ENCODE data around the gene OR6V1. TPM values are rescaled to one million over a fixed set of nuclear protein-coding genes. Genes with fewer than 3 reads are reported as not detected.

The OR6V1 gene
- total RNA-seq, 1 experiment from 2014 or later, result not detected

DNA sequence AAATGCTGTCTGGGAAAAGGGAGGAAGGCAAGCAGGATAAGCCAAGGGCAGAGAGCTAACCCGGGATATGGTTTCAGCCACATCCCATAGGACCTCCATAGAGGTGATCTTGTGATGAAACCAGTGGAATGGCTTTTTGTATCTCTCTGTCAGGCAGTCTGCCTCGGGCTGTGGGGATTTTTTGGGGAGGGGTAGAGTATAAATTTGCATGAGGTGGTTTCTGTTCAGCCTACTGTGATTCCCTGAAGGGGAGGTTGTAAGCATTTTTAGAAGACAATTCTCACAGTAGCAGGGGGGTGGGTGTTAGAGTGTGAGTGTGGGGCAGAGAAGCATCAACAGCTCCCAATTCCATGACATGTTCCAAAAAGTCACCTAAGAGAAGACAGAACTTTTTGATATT lies 37.1 kb upstream of the OR6V1 start:
- no peak for DNase-seq (ENCODE audit: low spot score)
- H3K36me3 ChIP-seq (ENCODE audit: insufficient read depth, low read length, poor library complexity, severe bottlenecking), result no peaks in the 10 kb centered on the region
- H3K27me3 ChIP-seq (replicated peaks; ENCODE audit: insufficient read depth, low read depth, low read length, poor library complexity), result peaks cover 3% of the 10 kb centered on the region
- TF ChIP-seq EZH2 (IDR thresholded peaks at IDR 0.05; ENCODE audit: borderline replicate concordance, low read depth, low read length, poor library complexity, severe bottlenecking), result no peak
- TF ChIP-seq, protein P1, sequence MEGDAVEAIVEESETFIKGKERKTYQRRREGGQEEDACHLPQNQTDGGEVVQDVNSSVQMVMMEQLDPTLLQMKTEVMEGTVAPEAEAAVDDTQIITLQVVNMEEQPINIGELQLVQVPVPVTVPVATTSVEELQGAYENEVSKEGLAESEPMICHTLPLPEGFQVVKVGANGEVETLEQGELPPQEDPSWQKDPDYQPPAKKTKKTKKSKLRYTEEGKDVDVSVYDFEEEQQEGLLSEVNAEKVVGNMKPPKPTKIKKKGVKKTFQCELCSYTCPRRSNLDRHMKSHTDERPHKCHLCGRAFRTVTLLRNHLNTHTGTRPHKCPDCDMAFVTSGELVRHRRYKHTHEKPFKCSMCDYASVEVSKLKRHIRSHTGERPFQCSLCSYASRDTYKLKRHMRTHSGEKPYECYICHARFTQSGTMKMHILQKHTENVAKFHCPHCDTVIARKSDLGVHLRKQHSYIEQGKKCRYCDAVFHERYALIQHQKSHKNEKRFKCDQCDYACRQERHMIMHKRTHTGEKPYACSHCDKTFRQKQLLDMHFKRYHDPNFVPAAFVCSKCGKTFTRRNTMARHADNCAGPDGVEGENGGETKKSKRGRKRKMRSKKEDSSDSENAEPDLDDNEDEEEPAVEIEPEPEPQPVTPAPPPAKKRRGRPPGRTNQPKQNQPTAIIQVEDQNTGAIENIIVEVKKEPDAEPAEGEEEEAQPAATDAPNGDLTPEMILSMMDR (conservative IDR thresholded peaks at IDR 0.05; ENCODE audit: low read depth, low read length), result no peak
- CTCF ChIA-PET, result no interaction called here
- H3K27ac ChIP-seq (ENCODE audit: low read depth, low read length, poor library complexity, severe bottlenecking), result no peak overlapping the region
- no peaks in the 10 kb centered on the region for H3K9me3 ChIP-seq (ENCODE audit: low read depth, low read length, poor library complexity, severe bottlenecking)
- no TSS peak for BruUV-seq (replicated peaks)
- H3K4me3 ChIP-seq (ENCODE audit: low read depth, low read length, poor library complexity, severe bottlenecking), result no peak overlapping the region
- no peaks in the 10 kb centered on the region for H3K4me1 ChIP-seq (ENCODE audit: insufficient read depth, low read length, poor library complexity, severe bottlenecking)
- POLR2A ChIA-PET (ENCODE audit: low non-redundant PET), result interaction anchor here (0.6 kb wide), 1 partner anchor 245 kb away, joined by 4 read pairs; no protein-coding TSS in a partner anchor
- intact Hi-C loops (cut with micrococcal nuclease; ENCODE audit: unreplicated experiment), result no loop called here

GRCh38 chr7:143015926-143016490 lies 36.1 kb upstream of the OR6V1 start:
- peaks cover 3% of the 10 kb centered on the region for H3K27me3 ChIP-seq (replicated peaks; ENCODE audit: insufficient read depth, low read depth, low read length, poor library complexity)
- no peaks in the 10 kb centered on the region for H3K9me3 ChIP-seq (ENCODE audit: low read depth, low read length, poor library complexity, severe bottlenecking)
- DNase-seq (ENCODE audit: low spot score), result no peak
- ChIA-PET POLR2A (ENCODE audit: low non-redundant PET) (no interaction called here), CTCF (no interaction called here)
- no peaks in the 10 kb centered on the region for H3K4me1 ChIP-seq (ENCODE audit: insufficient read depth, low read length, poor library complexity, severe bottlenecking)
- no peak overlapping the region for H3K4me3 ChIP-seq (ENCODE audit: low read depth, low read length, poor library complexity, severe bottlenecking)
- BruUV-seq (replicated peaks), result no TSS peak
- no peaks in the 10 kb centered on the region for H3K36me3 ChIP-seq (ENCODE audit: insufficient read depth, low read length, poor library complexity, severe bottlenecking)
- TF ChIP-seq, protein P1 (conservative IDR thresholded peaks at IDR 0.05; ENCODE audit: low read depth, low read length), result no peak
- TF ChIP-seq EZH2 (IDR thresholded peaks at IDR 0.05; ENCODE audit: borderline replicate concordance, low read depth, low read length, poor library complexity, severe bottlenecking), result no peak
- H3K27ac ChIP-seq (ENCODE audit: low read depth, low read length, poor library complexity, severe bottlenecking), result no peak overlapping the region
- intact Hi-C loops (cut with micrococcal nuclease; ENCODE audit: unreplicated experiment), result no loop called here

DNA sequence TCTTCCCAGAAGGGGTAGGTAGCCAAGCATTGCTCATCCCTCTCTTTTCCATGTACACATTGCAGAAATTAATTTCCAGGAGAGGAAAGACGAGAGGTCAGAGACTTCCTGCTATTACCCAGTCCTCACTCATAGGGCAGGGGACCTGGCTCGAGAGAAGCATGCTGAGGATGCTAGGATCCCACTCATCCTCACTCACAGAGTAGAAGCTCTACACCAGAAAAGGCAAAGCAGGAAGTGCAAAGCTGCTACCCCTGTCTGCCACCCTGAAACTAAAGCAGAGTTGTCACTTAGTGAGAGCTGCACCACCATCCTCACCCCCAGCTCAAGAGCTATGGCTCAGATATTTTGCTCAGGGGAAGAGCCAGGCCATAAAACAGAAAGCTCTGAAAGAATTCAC lies 35.1 kb upstream of the OR6V1 start:
- TF ChIP-seq EZH2 (IDR thresholded peaks at IDR 0.05; ENCODE audit: borderline replicate concordance, low read depth, low read length, poor library complexity, severe bottlenecking), result no peak
- TF ChIP-seq, protein P1 (conservative IDR thresholded peaks at IDR 0.05; ENCODE audit: low read depth, low read length), result no peak
- ChIA-PET CTCF (no interaction called here), POLR2A (ENCODE audit: low non-redundant PET) (no interaction called here)
- BruUV-seq (replicated peaks), result no TSS peak
- no peaks in the 10 kb centered on the region for H3K9me3 ChIP-seq (ENCODE audit: low read depth, low read length, poor library complexity, severe bottlenecking)
- H3K27me3 ChIP-seq (replicated peaks; ENCODE audit: insufficient read depth, low read depth, low read length, poor library complexity), result peaks cover 3% of the 10 kb centered on the region
- H3K4me3 ChIP-seq (ENCODE audit: low read depth, low read length, poor library complexity, severe bottlenecking), result no peak overlapping the region
- no peaks in the 10 kb centered on the region for H3K4me1 ChIP-seq (ENCODE audit: insufficient read depth, low read length, poor library complexity, severe bottlenecking)
- no peaks in the 10 kb centered on the region for H3K36me3 ChIP-seq (ENCODE audit: insufficient read depth, low read length, poor library complexity, severe bottlenecking)
- H3K27ac ChIP-seq (ENCODE audit: low read depth, low read length, poor library complexity, severe bottlenecking), result no peak overlapping the region
- intact Hi-C loops (cut with micrococcal nuclease; ENCODE audit: unreplicated experiment), result no loop called here
- no peak for DNase-seq (ENCODE audit: low spot score)

All from A673 (cell line).